MM.1S (cell line): ENCODE results near the gene GRAMD1A.
"Not testable (repeated sequence)": the region's sequence is repeated elsewhere in the genome, so short reads cannot be mapped to it uniquely, and the experiment has no call there.

Experiments used
- EZH2 ChIP-seq: fragments of 300-600 bp; sonication (generic); optimal IDR thresholded peaks from 2 replicates; pipeline ENCODE3; 2017; ENCODE audit warnings: low read depth, mild to moderate bottlenecking, antibody characterized with exemption, low read length, mixed read lengths
- EZH2phosphoT487 ChIP-seq: fragments of 300-600 bp; sonication (generic); IDR thresholded peaks from 2 replicates; pipeline ENCODE4 v1.6.1; 2018; ENCODE audit warnings: antibody characterized with exemption, low read length
- TF ChIP-seq, protein P1 (sequence below): fragments of 300-600 bp; sonication (generic); IDR thresholded peaks from 2 replicates; pipeline ENCODE4 v1.5.1; 2016; ENCODE audit warnings: antibody characterized with exemption, low read length, mixed read lengths

DNA sequence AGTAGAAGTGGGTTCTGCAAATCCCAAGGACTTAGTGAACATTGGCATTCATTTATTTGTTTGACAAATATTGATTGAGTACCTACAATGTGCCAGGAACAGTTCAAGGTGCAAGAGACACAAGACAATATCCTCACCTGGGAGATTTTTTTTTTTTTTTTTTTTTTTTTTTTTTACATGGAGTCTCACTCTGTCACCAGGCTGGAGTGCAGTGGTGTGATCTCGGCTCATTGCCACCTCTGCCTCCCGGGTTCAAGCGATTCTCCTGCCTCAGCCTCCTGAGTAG is 28.4 kb downstream of the GRAMD1A start:
- TF ChIP-seq EZH2, EZH2phosphoT487: not testable (repeated sequence)
- TF ChIP-seq, protein P1, sequence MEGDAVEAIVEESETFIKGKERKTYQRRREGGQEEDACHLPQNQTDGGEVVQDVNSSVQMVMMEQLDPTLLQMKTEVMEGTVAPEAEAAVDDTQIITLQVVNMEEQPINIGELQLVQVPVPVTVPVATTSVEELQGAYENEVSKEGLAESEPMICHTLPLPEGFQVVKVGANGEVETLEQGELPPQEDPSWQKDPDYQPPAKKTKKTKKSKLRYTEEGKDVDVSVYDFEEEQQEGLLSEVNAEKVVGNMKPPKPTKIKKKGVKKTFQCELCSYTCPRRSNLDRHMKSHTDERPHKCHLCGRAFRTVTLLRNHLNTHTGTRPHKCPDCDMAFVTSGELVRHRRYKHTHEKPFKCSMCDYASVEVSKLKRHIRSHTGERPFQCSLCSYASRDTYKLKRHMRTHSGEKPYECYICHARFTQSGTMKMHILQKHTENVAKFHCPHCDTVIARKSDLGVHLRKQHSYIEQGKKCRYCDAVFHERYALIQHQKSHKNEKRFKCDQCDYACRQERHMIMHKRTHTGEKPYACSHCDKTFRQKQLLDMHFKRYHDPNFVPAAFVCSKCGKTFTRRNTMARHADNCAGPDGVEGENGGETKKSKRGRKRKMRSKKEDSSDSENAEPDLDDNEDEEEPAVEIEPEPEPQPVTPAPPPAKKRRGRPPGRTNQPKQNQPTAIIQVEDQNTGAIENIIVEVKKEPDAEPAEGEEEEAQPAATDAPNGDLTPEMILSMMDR, result not testable (repeated sequence)
